ACHN (cell line): ENCODE results near the gene SLC22A2.
"Not testable (repeated sequence)": the region's sequence is repeated elsewhere in the genome, so short reads cannot be mapped to it uniquely, and the experiment has no call there.

Source experiments
- DNase-seq: peaks from one replicate; pipeline ENCODE4 v3.0.0-alpha.2; 2015
- in situ Hi-C: cut with HindIII; loops from 2 replicates; pipeline ENCODE4 v1.10.0; 2017; ENCODE audit warnings: low sequenced_read_pairs, low pct_ligation_motif_present, low pct_unique_long_range_greater_than_20kb

The SLC22A2 gene

GRCh38 chr6:160258346-160259142 is at the start of gene SLC22A2:
Gene SLC22A2 (minus strand): TSS chr6:160258821. CDS start chr6:160258757, 64 bp downstream.
- in situ Hi-C loops: no loop called here
- DNase-seq: no peak

- in situ Hi-C loops: no loop called here
Observed at GRCh38 chr6:160305926-160306713, 47.5 kb upstream of the SLC22A2 start.

GRCh38 chr6:160303806-160304205 is 45.2 kb upstream of the SLC22A2 start:
- DNase-seq: no peak
- in situ Hi-C loops: no loop called here

More at GRCh38 chr6:160305926-160306713, 47.5 kb upstream of the SLC22A2 start:
- no peak for DNase-seq

- DNase-seq, in situ Hi-C loops: not testable (repeated sequence)
Observed at GRCh38 chr6:160302431-160303082, 43.9 kb upstream of the SLC22A2 start.

GRCh38 chr6:160301339-160301738 is 42.7 kb upstream of the SLC22A2 start:
- in situ Hi-C loops: no loop called here
- DNase-seq: no peak

GRCh38 chr6:160300076-160300695 is 41.6 kb upstream of the SLC22A2 start:
- DNase-seq: no peak
- in situ Hi-C loops: no loop called here

GRCh38 chr6:160299559-160299958 is 40.9 kb upstream of the SLC22A2 start:
- no peak for DNase-seq
- in situ Hi-C loops: no loop called here

- in situ Hi-C loops: no loop called here
- DNase-seq: no peak
Observed at GRCh38 chr6:160298121-160298520, 39.5 kb upstream of the SLC22A2 start.

- in situ Hi-C loops: no loop called here
- no peak for DNase-seq
Observed at GRCh38 chr6:160297310-160297709, 38.7 kb upstream of the SLC22A2 start.

- DNase-seq: no peak
- in situ Hi-C loops: no loop called here
Observed at GRCh38 chr6:160293844-160294243, 35.2 kb upstream of the SLC22A2 start.

GRCh38 chr6:160285541-160286105 is 27.0 kb upstream of the SLC22A2 start:
- in situ Hi-C loops: no loop called here
- DNase-seq: no peak

- in situ Hi-C loops: no loop called here
- DNase-seq: no peak
Observed at GRCh38 chr6:160284575-160284974, 26.0 kb upstream of the SLC22A2 start.

- in situ Hi-C loops: no loop called here
- DNase-seq: no peak
Observed at GRCh38 chr6:160282444-160282843, 23.8 kb upstream of the SLC22A2 start.

- in situ Hi-C loops: no loop called here
- DNase-seq: no peak
Observed at GRCh38 chr6:160279850-160280249, 21.2 kb upstream of the SLC22A2 start.

- DNase-seq: no peak
- in situ Hi-C loops: no loop called here
Observed at GRCh38 chr6:160278786-160279310, 20.2 kb upstream of the SLC22A2 start.

GRCh38 chr6:160278311-160278710 is 19.7 kb upstream of the SLC22A2 start:
- in situ Hi-C loops: no loop called here
- no peak for DNase-seq

- no peak for DNase-seq
- in situ Hi-C loops: no loop called here
Observed at GRCh38 chr6:160277546-160277945, 18.9 kb upstream of the SLC22A2 start.

- DNase-seq: no peak
- in situ Hi-C loops: no loop called here
Observed at GRCh38 chr6:160277144-160277543, 18.5 kb upstream of the SLC22A2 start.
